LNCAP (cell line): ENCODE data around the gene RFX1.

Source experiments
- TF ChIP-seq, protein P1 (sequence below): fragments of 450-650 bp; IDR thresholded peaks from 2 replicates; pipeline ENCODE4 v1.5.1; 2017; ENCODE audit warnings: mild to moderate bottlenecking

RFX1 gene

DNA sequence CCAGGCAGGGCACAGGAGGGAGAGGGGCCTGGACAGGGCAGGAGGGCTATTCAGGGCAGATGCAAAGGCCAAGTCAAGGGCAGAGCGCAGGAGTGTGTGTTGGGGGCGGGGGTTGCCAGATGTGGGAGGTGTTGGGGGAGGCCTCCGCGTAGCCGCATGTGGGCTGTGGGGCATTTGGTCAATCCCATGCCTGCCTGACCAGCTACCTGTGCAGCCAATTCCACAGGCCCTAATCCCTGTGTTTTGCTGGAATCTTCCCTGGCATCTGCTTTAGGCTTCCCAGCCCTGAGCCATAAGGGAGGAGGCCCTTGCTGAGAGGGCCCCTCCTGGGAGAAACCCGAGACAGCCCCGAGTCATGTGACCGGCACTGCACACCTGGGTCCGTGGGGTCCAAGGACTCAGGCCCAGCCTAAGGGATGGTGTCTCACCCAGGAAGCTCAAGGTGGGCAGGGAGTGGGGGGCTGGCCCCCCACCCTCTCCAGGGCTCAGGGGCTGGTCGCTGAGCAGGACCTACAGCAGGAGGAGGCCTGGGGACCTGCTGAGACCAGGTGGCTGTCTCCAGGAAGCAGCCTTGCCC is 20.3 kb downstream of the RFX1 start:
- TF ChIP-seq, protein P1, sequence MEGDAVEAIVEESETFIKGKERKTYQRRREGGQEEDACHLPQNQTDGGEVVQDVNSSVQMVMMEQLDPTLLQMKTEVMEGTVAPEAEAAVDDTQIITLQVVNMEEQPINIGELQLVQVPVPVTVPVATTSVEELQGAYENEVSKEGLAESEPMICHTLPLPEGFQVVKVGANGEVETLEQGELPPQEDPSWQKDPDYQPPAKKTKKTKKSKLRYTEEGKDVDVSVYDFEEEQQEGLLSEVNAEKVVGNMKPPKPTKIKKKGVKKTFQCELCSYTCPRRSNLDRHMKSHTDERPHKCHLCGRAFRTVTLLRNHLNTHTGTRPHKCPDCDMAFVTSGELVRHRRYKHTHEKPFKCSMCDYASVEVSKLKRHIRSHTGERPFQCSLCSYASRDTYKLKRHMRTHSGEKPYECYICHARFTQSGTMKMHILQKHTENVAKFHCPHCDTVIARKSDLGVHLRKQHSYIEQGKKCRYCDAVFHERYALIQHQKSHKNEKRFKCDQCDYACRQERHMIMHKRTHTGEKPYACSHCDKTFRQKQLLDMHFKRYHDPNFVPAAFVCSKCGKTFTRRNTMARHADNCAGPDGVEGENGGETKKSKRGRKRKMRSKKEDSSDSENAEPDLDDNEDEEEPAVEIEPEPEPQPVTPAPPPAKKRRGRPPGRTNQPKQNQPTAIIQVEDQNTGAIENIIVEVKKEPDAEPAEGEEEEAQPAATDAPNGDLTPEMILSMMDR: no peak

DNA sequence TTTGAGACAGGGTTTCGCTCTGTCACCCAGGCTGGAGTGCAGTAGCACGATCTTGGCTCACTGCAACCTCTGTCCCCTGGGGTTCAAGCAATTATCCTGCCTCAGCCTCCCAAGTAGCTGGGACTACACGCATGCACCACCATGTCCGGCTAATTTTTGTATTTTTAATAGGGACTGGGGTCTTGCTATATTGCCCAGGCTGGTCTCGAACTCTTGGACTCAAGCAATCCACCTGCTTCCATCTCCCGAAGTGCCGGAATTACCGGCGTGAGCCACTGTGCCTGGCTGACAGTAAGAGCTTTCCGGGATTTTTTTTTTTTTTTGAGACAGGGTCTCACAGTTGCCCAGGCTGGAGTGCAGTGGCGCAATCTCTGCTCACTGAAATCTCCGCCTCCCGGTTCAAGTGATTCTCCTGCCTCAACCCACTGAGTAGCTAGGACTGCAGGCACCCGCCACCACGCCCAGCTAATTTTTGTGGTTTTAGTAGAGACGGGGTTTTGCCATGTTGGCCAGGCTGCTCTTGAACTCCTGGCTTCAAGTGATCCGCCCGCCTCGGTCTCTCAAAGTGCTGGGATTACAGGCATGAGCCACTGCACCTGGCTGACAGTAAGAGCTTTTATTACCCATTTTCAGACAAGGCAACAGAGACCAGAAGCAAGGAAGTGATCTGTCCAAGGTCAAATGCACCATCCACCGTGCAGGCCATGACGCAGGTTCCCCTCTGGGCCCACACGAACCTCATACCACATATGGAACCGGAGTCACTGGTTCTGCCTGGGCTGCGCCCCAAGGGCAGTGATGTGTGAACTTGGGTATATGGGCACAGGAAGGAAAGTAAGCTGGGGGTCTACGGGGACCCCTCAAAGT is 21.0 kb downstream of the RFX1 start:
- TF ChIP-seq, protein P1: no peak

DNA sequence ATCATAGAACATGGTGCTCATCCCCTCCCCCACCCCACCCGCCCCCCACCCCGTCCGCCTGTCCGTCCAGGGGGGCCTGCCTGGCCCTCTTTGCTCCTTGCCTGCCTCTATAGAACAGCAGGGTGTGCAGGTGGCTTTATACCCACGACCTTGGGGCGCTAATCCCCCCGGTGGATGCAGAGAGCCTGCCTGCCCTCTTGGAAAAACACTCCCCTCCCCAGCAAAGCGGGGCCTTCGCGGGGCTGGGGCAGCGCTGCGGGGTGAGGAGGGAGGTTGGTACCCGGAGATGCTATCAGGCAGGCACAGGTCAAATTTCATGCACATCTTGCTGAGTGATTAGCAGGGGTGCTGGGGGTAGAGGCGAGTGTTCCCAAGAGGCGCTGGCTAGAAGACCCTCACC is 21.9 kb downstream of the RFX1 start:
- TF ChIP-seq, protein P1: no peak

DNA sequence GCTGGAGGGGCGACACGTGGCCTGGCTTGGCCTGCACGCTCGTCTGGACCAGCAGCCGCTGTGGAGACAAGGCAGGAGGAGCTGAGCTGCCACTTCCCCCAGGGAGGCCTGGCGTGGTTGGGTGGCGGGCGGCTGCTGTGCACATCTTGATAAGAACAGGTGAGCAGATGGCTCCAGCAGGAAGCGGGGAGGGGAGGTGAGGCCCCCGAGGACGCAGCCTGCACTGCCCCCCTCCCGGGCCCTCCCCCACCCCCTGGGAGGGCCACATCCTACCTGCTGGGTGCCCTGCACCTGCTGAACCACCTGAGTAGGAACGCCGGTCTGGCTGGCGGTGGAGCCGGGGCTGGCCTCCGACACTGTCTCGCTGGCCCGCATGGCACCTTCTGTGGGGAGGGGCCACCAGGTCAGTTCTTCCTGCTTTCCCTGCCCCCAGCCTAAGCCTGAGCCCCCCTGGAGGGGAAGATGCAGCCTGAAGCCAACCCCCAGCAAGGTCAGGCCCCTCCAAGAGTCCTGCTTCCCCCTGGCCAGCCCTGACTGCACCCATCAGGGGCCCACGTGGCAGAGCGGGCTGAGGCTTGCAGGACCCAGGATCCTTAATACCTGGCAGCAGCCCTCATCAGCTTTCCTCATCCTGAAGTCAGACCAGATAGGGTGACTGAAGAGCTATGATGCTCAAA is 22.8 kb downstream of the RFX1 start:
- TF ChIP-seq, protein P1: no peak

DNA sequence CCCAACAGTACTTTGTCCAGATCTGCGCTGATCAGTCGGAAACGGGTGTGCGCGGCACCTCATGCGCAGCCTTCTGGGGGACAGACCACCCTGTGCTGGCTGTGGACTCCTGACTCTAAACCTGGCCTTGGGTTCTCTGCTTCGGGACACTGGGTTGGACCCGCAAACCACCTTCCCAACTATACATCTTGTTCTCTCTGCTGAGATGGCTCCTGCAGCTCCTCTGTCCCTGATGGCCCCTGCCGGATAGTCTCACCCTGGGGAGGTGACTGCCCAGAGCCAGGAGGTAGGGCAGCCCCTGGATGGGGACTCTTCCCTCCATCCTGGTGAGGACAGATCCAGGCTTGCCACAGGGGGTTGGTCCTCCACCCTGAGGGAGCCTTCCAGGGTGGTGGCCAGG is 23.3 kb downstream of the RFX1 start:
- TF ChIP-seq, protein P1: no peak

DNA sequence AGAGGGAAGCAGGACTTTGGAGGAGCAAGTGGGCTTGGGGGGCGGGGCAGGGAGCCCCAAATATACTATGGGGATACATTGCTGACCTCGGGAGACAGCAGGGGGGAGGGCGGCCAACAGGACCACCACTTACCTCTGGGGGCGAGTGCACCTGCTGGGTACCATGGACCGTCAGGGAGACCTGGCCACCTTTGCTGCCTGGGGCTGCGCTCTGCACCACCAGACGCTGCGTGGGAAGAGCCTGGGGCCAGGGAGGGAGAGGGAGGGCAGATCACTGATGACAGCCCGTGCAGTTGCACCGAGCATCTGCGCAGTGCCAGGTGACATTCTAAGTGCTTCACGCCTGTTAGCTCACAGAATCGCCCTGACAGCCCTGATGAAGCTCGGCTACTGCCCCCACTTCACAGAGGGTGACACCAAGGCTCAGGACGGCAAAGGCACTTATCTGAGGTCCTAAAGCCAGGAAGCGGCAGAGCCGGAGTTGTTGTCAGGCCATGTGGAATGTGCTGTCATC is 24.1 kb downstream of the RFX1 start:
- TF ChIP-seq, protein P1: no peak

DNA sequence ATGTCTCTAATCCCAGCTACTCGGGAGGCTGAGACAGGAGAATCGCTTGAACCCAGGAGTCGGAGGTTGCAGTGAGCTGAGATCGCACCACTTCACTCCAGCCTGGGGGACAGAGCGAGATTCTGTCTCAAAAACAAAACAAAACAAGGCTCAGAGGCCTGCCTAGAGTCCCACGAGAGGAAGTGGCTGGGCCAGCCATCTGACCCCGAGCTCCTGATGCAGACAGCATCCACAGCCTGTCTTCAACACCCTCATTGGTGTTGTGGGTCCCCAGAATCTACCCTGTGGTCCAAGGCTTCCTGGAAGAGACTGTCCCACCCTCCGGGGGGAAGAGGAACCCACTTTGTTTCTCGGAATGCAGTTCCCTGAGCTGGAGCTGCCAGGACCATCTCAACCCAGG is 24.7 kb downstream of the RFX1 start:
- TF ChIP-seq, protein P1: no peak
